Brain pericyte (primary cell): ENCODE data around the gene NR1I2.

ENCODE experiments used
- DNase-seq: peaks from one replicate; pipeline ENCODE4 v3.0.0-alpha.2; 2012; ENCODE audit warnings: low read depth, low spot score

The NR1I2 gene

GRCh38 chr3:119781330-119782198, at the start of gene NR1I2:
Gene NR1I2, plus strand, starts transcription at chr3:119782101.
- no peak for DNase-seq

GRCh38 chr3:119733812-119734211, 48.1 kb upstream of the NR1I2 start:
- no peak for DNase-seq

GRCh38 chr3:119738741-119739140, 43.2 kb upstream of the NR1I2 start:
- DNase-seq: no peak

- no peak for DNase-seq
Measured at GRCh38 chr3:119741657-119742590, 40.0 kb upstream of the NR1I2 start.

- DNase-seq: no peak
Measured at GRCh38 chr3:119743921-119744320, 38.0 kb upstream of the NR1I2 start.

- DNase-seq: no peak
Measured at GRCh38 chr3:119745942-119746341, 36.0 kb upstream of the NR1I2 start.

GRCh38 chr3:119746423-119746822, 35.5 kb upstream of the NR1I2 start:
- DNase-seq: no peak

- DNase-seq: no peak
Measured at GRCh38 chr3:119747357-119747756, 34.5 kb upstream of the NR1I2 start.

GRCh38 chr3:119748991-119749390, 32.9 kb upstream of the NR1I2 start:
- no peak for DNase-seq

- DNase-seq: no peak
Measured at GRCh38 chr3:119751423-119751822, 30.5 kb upstream of the NR1I2 start.

- DNase-seq: no peak
Measured at GRCh38 chr3:119759962-119760361, 21.9 kb upstream of the NR1I2 start.

GRCh38 chr3:119762876-119763275, 19.0 kb upstream of the NR1I2 start:
- DNase-seq: no peak

- DNase-seq: no peak
Measured at GRCh38 chr3:119763466-119763865, 18.4 kb upstream of the NR1I2 start.

GRCh38 chr3:119765239-119765638, 16.7 kb upstream of the NR1I2 start:
- DNase-seq: no peak

GRCh38 chr3:119767936-119768601, 13.8 kb upstream of the NR1I2 start:
- DNase-seq: no peak

- no peak for DNase-seq
Measured at GRCh38 chr3:119768668-119769393, 13.1 kb upstream of the NR1I2 start.

- peak; percentile 13 for DNase-seq
Measured at GRCh38 chr3:119769394-119770149, 12.3 kb upstream of the NR1I2 start.

- DNase-seq: no peak
Measured at GRCh38 chr3:119774444-119774843, 7.5 kb upstream of the NR1I2 start.

GRCh38 chr3:119776304-119776703, 5.6 kb upstream of the NR1I2 start:
- no peak for DNase-seq

- no peak for DNase-seq
Measured at GRCh38 chr3:119778176-119778575, 3.7 kb upstream of the NR1I2 start.

GRCh38 chr3:119778811-119779210, 3.1 kb upstream of the NR1I2 start:
- DNase-seq: no peak
